ENCODE data around the gene CPEB1.

The CPEB1 gene

DNA sequence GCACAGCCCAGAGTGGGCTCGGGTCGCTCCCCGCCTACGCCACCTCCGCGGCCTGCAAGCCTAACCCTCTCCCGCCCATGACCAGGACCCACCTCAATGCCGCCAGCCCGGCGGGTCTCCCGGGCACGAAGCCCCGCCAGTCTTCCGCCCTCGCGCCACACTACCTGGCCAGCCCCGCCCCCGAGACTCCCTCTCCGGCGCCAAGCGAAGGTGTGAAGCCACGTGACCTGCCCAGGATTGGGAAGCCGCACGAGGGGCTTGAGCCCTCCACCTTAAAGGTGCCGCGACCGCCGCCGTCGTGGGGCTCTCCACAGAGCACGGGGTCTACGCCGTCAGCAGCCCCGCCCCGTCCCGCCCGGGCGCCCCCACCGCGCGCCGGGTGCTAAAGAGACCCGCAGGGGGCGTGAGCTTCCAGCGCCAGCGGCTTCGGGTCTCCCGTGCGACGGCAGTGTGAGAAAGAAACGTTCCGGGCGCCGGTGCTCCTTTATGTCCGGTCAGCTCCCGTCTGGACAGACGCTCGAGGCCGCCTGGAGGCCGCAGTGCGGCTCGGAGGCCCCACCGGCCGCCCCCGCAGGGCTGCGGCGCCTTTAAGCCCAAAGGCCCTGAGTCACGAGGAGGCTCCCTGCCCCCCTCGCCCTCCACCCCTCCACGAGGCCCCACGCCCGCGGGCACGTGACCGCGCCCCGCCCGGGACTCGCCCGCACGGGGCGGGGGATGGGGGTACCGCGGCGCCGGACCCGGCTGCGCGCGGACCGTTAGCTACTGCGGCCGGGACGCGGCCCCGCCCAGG is at the start of gene CPEB1:
TSS of gene CPEB1 (minus strand) at position 319 of the 790 bp plus-strand sequence. CDS start 18,904 bp downstream, outside the sequence.
- Histone ChIP-seq H3K27me3 (peaks cover 0 to 36% of the 10 kb centered on the region in 2 donors), H3K4me3 (peak within 1 kb of the TSS; percentile 56 to 79), H3K27ac (peak within 1 kb of the TSS; percentile 54 to 61), H3K36me3 (no peaks in the 10 kb centered on the region), H3K4me1 (peaks cover 0 to 25% (median 22%) of the 10 kb centered on the region in 4 donors), H3K9me3 (no peaks in the 10 kb centered on the region)
- DNase-seq, result peak; percentile 38 to 81
- TF ChIP-seq, protein P1, sequence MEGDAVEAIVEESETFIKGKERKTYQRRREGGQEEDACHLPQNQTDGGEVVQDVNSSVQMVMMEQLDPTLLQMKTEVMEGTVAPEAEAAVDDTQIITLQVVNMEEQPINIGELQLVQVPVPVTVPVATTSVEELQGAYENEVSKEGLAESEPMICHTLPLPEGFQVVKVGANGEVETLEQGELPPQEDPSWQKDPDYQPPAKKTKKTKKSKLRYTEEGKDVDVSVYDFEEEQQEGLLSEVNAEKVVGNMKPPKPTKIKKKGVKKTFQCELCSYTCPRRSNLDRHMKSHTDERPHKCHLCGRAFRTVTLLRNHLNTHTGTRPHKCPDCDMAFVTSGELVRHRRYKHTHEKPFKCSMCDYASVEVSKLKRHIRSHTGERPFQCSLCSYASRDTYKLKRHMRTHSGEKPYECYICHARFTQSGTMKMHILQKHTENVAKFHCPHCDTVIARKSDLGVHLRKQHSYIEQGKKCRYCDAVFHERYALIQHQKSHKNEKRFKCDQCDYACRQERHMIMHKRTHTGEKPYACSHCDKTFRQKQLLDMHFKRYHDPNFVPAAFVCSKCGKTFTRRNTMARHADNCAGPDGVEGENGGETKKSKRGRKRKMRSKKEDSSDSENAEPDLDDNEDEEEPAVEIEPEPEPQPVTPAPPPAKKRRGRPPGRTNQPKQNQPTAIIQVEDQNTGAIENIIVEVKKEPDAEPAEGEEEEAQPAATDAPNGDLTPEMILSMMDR (IDR thresholded peaks at IDR 0.05), result peak in 1 of 2 experiments; percentile 12
- intact Hi-C loops (cut with DNase I; ENCODE audit: low total_unique reads), result loop anchor here (10.0 kb wide), 1 partner anchor 102 kb away; the partner anchor contains the start of gene RPS17

DNA sequence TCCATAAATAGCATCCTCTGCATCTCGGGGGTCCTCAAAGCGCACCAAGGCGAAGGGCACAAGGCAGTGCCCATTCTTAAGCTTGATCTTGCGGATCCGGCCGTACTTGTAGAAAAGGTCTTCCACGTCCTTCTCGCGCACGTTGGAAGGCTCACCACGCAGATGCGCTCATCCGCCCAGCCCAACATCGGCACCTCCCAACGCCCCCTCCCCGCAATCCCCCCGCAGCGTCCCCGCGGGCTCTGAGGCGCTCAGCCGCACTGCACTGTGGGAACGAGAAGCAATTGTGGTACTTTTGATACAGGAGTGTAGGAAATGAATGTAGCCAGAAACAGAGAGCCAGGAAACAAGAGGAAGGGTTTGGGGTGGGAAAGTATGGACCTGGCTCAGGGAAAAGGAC is 45.0 kb upstream of the CPEB1 start:
- no peak for DNase-seq
- no peaks in the 10 kb centered on the region for H3K27me3 ChIP-seq
- TF ChIP-seq, protein P1 (IDR thresholded peaks at IDR 0.05), result no peak
- no peak overlapping the region for H3K27ac ChIP-seq
- no peak overlapping the region for H3K4me3 ChIP-seq
- H3K36me3 ChIP-seq, result no peaks in the 10 kb centered on the region
- no peaks in the 10 kb centered on the region for H3K9me3 ChIP-seq
- H3K4me1 ChIP-seq, result no peaks in the 10 kb centered on the region
- intact Hi-C loops (cut with DNase I; ENCODE audit: low total_unique reads), result no loop called here

DNA sequence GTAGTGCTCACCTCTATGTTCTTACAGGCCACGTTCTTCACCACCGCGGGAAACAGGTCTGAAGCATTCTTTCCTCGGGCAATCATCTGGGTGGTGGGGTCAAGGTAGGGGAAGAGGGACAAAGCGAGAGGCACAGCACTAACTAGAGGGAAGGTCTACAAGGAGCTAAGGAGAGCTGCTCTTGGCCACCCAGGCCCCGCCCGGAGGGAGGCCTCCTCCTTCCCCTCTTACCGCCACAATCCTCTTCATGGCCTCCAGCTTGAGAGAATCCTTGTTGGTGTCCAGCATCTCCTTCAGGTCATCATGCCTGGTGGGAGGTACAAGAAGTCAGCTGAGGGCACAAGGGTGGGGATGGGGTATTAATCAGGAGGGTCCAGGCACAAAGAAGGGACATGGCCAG is 42.0 kb upstream of the CPEB1 start:
- no peak overlapping the region for H3K4me3 ChIP-seq
- TF ChIP-seq, protein P1 (IDR thresholded peaks at IDR 0.05), result no peak
- no peak overlapping the region for H3K27ac ChIP-seq
- no peaks in the 10 kb centered on the region for H3K27me3 ChIP-seq
- no peaks in the 10 kb centered on the region for H3K9me3 ChIP-seq
- intact Hi-C loops (cut with DNase I; ENCODE audit: low total_unique reads), result no loop called here
- no peak for DNase-seq
- H3K36me3 ChIP-seq, result no peaks in the 10 kb centered on the region
- H3K4me1 ChIP-seq, result no peaks in the 10 kb centered on the region

DNA sequence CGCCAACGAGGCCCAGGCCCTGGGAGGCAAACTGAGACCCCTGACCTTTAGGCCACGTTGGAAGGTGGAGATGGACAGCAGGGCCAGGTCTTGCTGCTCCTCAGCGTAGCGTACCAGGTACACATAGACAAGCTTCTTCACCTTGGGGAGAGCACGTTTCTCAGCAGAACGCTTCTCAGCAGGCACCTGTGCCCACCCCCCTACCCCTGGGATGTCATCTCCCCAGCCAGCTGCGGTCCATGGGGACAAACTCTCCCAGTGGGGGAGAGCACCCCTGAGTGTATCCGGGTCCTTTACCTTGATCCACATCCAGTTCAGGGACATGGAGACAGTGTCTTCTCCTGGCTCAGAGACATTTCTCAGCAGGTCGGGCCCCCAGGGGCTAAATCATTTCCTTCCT is 41.5 kb upstream of the CPEB1 start:
- Histone ChIP-seq H3K9me3 (no peaks in the 10 kb centered on the region), H3K4me3 (no peak overlapping the region), H3K27me3 (no peaks in the 10 kb centered on the region), H3K27ac (no peak overlapping the region), H3K4me1 (no peaks in the 10 kb centered on the region), H3K36me3 (no peaks in the 10 kb centered on the region)
- no peak for DNase-seq
- TF ChIP-seq, protein P1 (IDR thresholded peaks at IDR 0.05), result no peak
- intact Hi-C loops (cut with DNase I; ENCODE audit: low total_unique reads), result no loop called here

DNA sequence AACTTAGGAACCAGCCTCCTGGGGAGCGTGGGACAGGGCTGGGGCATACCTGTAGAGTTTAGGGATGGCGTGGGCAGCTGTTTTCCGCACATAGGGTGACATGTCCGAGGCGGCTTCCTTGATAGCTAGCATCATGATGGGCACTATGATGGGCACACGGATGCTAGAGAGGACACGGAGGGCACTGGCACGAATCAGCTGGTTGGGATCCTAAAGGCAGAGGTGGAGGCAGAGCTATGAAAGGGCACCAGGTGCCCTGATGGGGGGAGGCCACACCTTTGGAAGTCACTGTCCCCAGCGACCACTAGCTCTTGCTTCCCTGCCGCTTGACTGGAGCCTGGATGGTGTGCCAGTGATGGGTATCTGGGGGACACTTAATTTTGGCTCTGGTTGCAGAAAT is 34.2 kb upstream of the CPEB1 start:
- Histone ChIP-seq H3K27ac (no peak overlapping the region), H3K36me3 (no peaks in the 10 kb centered on the region), H3K27me3 (peaks cover 0 to 32% of the 10 kb centered on the region in 2 donors), H3K9me3 (no peaks in the 10 kb centered on the region), H3K4me1 (peaks cover 0 to 10% (median 6%) of the 10 kb centered on the region in 4 donors), H3K4me3 (no peak overlapping the region)
- DNase-seq, result peak in 1 of 2 donors; percentile 32
- intact Hi-C loops (cut with DNase I; ENCODE audit: low total_unique reads), result no loop called here
- TF ChIP-seq, protein P1 (IDR thresholded peaks at IDR 0.05), result no peak
